MCF 10A (cell line): ENCODE results near the gene ANO1. TPM values are rescaled to one million over a fixed set of nuclear protein-coding genes. Genes with fewer than 3 reads are reported as not detected.

Experiments used
- BruUV-seq: library from RNA; stranded (reverse); fragments of 400-500 nt; replicated peaks from 2 replicates; lab custom pipeline; 2021; lab: Mats Ljungman, UMichigan
- CTCF ChIA-PET: fragments of 300-600 bp; sonication (Branson Sonifier 250); formaldehyde crosslinking; extraction: SDS; loops from one replicate; lab custom pipeline; 2021; ENCODE audit warnings: antibody characterized with exemption, inconsistent platforms; lab: Yijun Ruan, JAX
- POLR2A ChIA-PET: fragments of 300-600, 350-650 bp; sonication (Branson Sonifier 250); formaldehyde crosslinking; extraction: SDS; loops from one replicate; lab custom pipeline; 2020; ENCODE audit warnings: antibody characterized with exemption, inconsistent platforms; lab: Yijun Ruan, JAX
- DNase-seq: peaks from one replicate; pipeline ENCODE4 v3.0.0-alpha.2; 2018; ENCODE audit not compliant: unreplicated experiment
- H3K27ac Mint-ChIP-seq: one replicate; pipeline ENCODE4 v1.8.0; 2022; ENCODE audit warnings: mild to moderate bottlenecking, low read depth, mixed read lengths; ENCODE audit not compliant: unreplicated experiment
- H3K27me3 Mint-ChIP-seq: one replicate; pipeline ENCODE4 v1.8.0; 2022; ENCODE audit warnings: mixed read lengths; ENCODE audit not compliant: insufficient read depth, unreplicated experiment
- H3K36me3 Mint-ChIP-seq: one replicate; pipeline ENCODE4 v1.8.0; 2022; ENCODE audit warnings: mild to moderate bottlenecking, moderate library complexity, mixed read lengths; ENCODE audit not compliant: insufficient read depth, unreplicated experiment
- H3K4me1 Mint-ChIP-seq: one replicate; pipeline ENCODE4 v1.8.0; 2022; ENCODE audit warnings: mixed read lengths; ENCODE audit not compliant: insufficient read depth, unreplicated experiment
- H3K4me3 Mint-ChIP-seq: one replicate; pipeline ENCODE4 v1.8.0; 2022; ENCODE audit warnings: mild to moderate bottlenecking, moderate library complexity, mixed read lengths; ENCODE audit not compliant: unreplicated experiment
- H3K9me3 Mint-ChIP-seq: one replicate; pipeline ENCODE4 v1.8.0; 2022; ENCODE audit warnings: mixed read lengths; ENCODE audit not compliant: unreplicated experiment
- intact Hi-C: fragments of 100-400 bp; cut with micrococcal nuclease; formaldehyde crosslinking; loops from 2 replicates; pipeline ENCODE4 v1.14.1; 2022
- total RNA-seq: library from RNA; stranded (reverse); gene quantifications from 2 replicates; pipeline ENCODE4 v1.2.3, GENCODE V29; 2022
- TF ChIP-seq, protein P1 (sequence below): fragments of 200-600 bp; IDR thresholded peaks from one replicate; pipeline ENCODE4 v1.8.0; 2022; ENCODE audit warnings: antibody characterized with exemption, mild to moderate bottlenecking; ENCODE audit not compliant: unreplicated experiment

ANO1 gene
- total RNA-seq, 1 experiment from 2014 or later: not detected

DNA sequence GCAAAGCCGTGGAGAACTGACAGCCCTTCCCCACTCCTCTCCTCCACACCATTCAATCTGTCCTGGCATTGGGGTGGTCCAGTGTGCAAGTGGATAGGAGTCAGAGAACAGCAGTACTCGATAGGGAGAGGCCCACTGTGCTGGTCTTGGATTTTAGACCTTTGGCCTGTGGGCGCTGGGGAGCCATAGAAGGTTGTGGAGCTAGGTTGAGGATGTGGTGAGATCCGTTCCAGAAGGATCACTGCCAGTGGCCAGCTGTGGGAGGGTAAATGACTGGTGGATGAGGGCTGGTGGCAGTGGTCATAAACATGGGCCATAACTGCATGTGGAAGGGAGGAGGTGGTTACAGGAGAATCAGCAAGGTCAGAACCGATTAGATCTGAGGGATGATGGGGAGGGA is 28.6 kb downstream of the ANO1 start:
- no peak for DNase-seq
- Mint-ChIP-seq H3K36me3 (no peaks in the 10 kb centered on the region), H3K9me3 (no peaks in the 10 kb centered on the region), H3K27me3 (peaks cover 11% of the 10 kb centered on the region), H3K4me3 (no peak overlapping the region), H3K27ac (no peak overlapping the region), H3K4me1 (no peaks in the 10 kb centered on the region)
- TF ChIP-seq, protein P1, sequence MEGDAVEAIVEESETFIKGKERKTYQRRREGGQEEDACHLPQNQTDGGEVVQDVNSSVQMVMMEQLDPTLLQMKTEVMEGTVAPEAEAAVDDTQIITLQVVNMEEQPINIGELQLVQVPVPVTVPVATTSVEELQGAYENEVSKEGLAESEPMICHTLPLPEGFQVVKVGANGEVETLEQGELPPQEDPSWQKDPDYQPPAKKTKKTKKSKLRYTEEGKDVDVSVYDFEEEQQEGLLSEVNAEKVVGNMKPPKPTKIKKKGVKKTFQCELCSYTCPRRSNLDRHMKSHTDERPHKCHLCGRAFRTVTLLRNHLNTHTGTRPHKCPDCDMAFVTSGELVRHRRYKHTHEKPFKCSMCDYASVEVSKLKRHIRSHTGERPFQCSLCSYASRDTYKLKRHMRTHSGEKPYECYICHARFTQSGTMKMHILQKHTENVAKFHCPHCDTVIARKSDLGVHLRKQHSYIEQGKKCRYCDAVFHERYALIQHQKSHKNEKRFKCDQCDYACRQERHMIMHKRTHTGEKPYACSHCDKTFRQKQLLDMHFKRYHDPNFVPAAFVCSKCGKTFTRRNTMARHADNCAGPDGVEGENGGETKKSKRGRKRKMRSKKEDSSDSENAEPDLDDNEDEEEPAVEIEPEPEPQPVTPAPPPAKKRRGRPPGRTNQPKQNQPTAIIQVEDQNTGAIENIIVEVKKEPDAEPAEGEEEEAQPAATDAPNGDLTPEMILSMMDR: no peak
- no TSS peak for BruUV-seq
- CTCF ChIA-PET: no interaction called here
- intact Hi-C loops: no loop called here
- POLR2A ChIA-PET: no interaction called here

DNA sequence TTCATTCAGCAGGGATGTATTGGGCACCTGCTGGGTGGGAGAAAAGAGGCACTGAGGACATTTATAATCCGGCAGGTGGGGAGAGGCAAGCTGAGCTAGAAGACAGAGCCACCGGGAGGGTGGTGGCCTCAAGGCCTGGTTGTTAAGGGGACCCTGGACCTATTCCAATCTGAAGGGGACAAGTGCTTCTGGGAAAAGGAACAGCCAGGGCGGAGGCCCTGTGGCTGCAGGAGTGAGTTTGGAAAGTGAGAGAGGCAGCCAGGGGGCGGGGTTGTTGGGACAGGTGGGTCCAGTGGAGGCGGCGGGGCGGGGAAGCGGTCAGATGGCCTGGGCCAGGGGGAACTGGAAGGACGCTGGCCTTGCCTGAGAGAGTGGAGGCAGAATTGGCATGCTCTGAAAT is 29.1 kb downstream of the ANO1 start:
- no peak overlapping the region for H3K4me3 Mint-ChIP-seq
- H3K27me3 Mint-ChIP-seq: peaks cover 11% of the 10 kb centered on the region
- no peak for DNase-seq
- H3K36me3 Mint-ChIP-seq: no peaks in the 10 kb centered on the region
- CTCF ChIA-PET: interaction anchor here (0.5 kb wide), 1 partner anchor 71 kb away, joined by 3 read pairs; no protein-coding TSS in a partner anchor
- TF ChIP-seq, protein P1: no peak
- BruUV-seq: no TSS peak
- POLR2A ChIA-PET: no interaction called here
- no peaks in the 10 kb centered on the region for H3K4me1 Mint-ChIP-seq
- H3K9me3 Mint-ChIP-seq: no peaks in the 10 kb centered on the region
- no peak overlapping the region for H3K27ac Mint-ChIP-seq
- intact Hi-C loops: no loop called here

DNA sequence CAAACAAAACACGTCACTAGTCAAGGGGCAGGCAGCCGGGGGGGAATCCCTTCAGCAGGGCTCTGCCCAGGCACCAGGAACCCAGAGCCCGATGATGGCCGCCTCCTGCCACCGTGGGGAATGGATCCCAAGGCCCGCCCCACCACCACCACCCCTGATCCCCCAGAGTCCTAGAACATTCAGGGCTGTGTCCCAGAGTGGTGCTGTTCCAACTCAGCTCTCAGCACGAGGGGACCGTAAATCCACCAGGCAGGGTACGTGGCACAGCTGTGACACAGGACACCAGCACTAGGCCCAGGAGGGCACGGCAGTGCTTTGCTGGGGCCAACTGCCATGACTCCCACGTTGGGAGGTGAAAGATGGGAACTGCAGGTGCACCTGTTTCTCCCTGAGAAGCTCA is 29.6 kb downstream of the ANO1 start:
- TF ChIP-seq, protein P1: no peak
- intact Hi-C loops: no loop called here
- no peak for DNase-seq
- no peak overlapping the region for H3K4me3 Mint-ChIP-seq
- peaks cover 11% of the 10 kb centered on the region for H3K27me3 Mint-ChIP-seq
- H3K9me3 Mint-ChIP-seq: no peaks in the 10 kb centered on the region
- H3K4me1 Mint-ChIP-seq: no peaks in the 10 kb centered on the region
- POLR2A ChIA-PET: no interaction called here
- BruUV-seq: no TSS peak
- CTCF ChIA-PET: no interaction called here
- H3K36me3 Mint-ChIP-seq: no peaks in the 10 kb centered on the region
- H3K27ac Mint-ChIP-seq: no peak overlapping the region

DNA sequence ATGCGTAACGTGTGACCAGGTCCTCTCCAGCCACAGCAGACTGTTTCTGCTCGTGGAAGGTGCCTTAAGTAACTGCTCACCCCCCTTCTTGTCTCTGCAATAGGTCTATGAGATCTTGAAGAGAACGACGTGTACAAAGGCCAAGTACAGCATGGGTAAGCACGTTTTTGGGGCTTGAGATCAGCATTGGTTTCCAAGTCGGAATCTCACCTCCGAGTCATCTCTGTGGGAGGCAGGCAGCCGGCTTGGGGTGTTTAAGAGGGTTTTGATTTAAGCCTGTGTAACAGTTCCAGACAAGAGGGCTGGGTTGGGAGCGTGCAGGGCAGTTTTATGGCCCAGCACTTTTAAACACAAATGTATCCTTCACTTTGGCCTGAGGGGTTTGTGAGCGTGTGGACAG is 30.1 kb downstream of the ANO1 start:
- ChIA-PET CTCF (no interaction called here), POLR2A (no interaction called here)
- H3K27me3 Mint-ChIP-seq: peaks cover 11% of the 10 kb centered on the region
- no TSS peak for BruUV-seq
- TF ChIP-seq, protein P1: no peak
- no peaks in the 10 kb centered on the region for H3K9me3 Mint-ChIP-seq
- no peak for DNase-seq
- intact Hi-C loops: no loop called here
- no peak overlapping the region for H3K4me3 Mint-ChIP-seq
- H3K27ac Mint-ChIP-seq: no peak overlapping the region
- no peaks in the 10 kb centered on the region for H3K36me3 Mint-ChIP-seq
- H3K4me1 Mint-ChIP-seq: no peaks in the 10 kb centered on the region
